ENCODE results near the gene NSUN7.

The NSUN7 gene

DNA sequence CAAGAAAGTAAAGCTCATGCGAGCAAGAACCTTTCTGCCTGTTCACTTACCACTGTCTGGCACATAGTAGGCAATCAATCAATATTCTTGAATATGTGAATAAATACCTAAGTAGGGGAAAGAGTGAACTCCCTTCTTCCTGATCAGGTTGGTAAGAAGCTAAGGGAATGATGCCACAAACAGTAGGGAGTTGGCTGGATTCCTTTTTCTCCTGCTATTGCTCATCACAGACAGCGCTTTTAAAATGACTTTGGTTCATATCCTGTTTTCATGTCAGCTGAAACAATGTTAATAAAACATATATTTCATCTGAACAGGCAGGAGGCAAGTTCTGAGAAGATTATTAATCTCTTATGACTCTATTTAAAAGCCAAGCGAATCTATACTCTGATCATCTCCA lies 99.2 kb downstream of the NSUN7 start:
- DNase-seq (ENCODE audit: low spot score) = no peak

DNA sequence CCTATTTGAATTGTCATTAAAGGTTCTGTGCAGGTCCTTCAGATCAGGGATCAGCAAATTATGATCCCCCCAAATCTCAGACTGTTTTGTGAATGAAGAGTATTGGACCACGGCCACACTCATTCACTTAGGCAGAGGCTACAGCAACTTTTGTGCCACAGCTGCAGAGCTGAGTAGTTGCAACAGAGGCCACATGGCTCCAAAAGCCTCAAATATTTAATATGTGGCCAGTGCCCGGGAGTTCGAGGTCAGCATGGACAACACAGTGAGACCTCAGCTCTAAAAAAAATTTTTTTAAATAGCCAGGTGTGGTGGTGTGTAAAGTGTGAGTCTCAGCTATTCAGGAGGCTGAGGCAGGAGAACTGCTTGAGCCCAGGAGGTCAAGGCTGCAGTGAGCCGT lies 100.7 kb downstream of the NSUN7 start:
- no peak for DNase-seq (ENCODE audit: low spot score)

DNA sequence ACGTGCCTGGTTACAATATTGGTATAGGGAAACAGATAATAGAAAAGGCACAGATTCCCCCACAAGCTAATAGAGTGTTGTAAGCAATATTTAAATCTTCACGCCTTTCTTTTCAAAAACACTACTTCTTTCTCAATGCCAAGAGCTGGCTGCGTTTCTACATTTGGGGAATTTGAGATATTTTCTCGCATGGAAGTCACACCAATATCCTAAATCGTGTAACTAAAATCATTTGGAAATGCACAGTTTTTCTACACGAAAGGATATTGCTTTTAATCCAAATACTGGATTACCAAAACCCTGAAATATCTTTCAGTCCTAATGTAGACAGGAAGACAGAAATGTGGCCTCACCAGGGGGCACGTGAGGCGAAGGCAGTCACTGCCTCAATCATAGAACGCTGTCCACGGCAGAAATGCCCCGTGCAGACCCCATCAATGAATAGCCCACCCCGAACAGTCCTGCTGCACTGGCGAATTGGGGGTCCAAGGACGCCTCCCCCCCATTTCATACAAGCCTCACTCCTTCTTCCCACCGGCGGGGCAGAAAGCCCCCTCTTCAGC lies 106.6 kb downstream of the NSUN7 start:
- DNase-seq (ENCODE audit: low spot score) = no peak

DNA sequence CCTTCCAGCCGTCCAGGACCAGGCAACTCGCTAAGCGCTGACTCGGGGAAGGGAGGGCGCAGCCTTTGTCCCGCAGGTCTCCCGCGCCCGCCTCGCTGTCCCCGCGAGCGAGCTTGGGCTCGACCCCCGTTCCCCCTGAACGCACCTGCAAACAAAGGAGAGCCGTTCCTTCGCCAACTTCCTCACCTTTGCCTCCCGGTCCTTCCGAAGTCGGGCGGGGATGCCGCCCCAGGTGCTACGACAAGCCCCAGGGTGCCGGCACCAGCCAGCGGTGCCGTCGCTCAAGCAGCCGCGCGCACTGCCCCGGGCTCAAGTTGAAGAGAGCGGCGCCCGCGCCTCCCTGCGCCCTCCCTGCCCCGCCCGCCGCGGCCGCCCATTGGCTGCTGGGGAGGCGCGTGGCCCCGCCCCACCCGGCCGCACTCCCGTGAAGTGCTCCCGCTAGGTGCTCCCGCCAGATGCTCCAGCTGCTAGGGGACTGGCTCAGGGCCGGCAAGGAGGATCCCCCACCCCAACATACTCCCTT lies 107.1 kb downstream of the NSUN7 start:
- no peak for DNase-seq (ENCODE audit: low spot score)

DNA sequence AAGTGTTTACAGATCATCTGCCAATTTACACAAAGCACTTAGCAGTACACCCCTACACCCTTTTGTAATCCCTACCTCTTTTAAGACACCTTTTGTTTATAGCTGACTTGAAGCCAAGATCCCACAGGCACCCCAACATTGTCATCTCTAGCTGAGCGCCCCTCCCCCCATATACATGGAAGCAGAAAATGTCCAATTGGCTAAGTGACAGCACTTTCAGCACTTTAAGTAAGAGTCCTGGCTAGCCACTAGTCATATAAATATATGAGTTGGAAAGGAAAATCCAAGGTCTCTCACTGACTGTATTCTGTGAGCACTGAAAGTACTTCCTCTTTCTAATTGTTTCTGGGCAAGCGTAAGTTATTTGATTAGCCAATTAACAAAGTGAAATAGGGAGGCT lies 108.2 kb downstream of the NSUN7 start:
- DNase-seq (ENCODE audit: low spot score) = no peak

DNA sequence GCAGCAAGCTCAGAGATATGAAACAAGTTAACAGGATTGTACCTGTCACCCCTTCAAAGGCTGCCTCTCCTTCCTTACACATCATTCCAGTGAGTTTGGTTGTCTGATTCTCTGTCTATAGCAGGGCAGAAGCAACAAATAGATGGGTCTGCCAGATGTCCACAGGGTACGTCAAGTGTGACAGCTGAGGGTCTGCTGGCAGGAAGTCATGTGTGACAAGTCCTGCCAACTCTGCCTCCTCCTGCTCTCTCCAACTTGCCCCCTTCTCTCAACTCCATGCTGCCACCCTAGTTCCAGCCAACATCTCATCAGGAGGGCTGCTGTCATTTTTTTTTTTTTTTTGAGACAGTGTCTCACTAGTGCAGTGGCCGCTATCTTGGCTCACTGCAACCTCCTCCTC lies 109.2 kb downstream of the NSUN7 start:
- DNase-seq (ENCODE audit: low spot score) = no peak
